IPS-NIHi7 (cell line): ENCODE measurements around the gene KDM1B.
"Not testable (repeated sequence)": the region's sequence is repeated elsewhere in the genome, so short reads cannot be mapped to it uniquely, and the experiment has no call there.

Source experiments
- DNase-seq: peaks from one replicate; pipeline ENCODE4 v3.0.0; 2012; ENCODE audit warnings: mixed read lengths; ENCODE audit errors: extremely low spot score

The KDM1B gene

DNA sequence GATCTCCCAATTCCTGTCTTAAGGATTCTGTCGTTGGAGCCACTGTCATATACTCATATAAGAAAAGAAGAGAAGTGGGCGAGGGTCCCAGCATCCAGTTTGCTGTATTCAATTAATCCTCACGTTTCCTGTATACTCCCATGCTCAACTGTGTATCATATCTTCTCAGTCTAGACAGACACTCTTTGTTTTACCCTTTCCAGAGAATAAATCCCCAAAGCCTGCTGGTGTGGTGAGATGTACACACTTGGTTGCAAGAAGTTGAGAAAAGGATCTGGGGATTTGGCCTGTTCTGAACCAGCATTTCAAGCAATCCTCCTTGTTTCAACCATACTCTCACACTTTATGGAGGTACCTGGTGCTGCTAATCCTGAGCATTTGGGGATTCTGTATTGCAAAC, 3.4 kb upstream of the KDM1B start:
- no peak for DNase-seq

DNA sequence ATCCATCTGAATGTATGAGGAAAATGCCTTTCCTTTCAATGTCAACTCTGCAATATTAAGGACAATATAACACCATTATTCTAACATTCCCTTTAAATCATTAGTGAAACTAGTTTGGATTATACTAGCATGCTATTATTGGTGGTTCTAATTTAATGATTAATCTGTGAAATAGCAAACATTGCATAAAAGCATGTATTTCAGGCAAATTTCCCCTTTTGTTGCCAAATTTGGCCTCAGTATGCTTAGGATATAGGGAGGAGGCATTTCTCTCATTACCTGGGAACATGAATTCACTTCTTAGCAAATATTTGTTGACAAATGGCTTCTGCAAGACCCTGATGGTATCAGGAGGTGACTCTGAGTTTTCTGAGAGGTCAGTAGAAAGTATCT, 1.9 kb upstream of the KDM1B start:
- DNase-seq: no peak

DNA sequence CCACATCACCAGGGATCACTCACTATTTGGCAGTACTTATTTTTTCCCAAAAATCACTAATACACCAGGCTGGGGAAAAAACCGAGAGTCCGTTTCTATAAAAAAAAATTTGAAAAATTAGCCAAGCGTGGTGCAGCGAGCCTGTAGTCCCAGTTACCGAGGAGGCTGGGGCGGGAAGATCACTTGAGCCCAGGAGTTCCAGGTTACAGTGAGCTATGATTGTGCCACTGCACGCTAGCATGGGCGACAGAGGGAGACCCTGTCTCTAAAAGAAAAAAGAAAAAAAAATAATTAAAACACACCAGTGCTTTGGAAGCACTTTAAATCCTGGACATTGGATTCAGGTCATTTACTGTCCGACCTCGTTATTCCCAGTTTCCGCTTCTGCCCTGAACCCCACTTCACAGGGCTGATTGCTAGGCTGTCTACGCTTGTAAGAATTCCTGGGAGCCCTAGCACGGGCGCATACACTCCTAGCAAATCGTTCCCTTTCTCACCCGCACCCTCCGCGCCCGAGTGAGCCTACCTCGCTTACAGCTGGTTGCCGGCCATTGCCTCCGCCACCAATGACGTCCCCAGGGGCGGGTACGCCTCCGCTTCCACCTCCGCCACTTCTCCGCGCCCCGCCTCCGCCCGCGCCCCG, 594 bp upstream of the KDM1B start, which contains the start of gene TPMT:
Gene TPMT (minus strand): TSS at position 571 of the 643 bp plus-strand sequence. CDS start 5,950 bp downstream, outside the sequence.
- no peak for DNase-seq

- peak; percentile 80 for DNase-seq
Observed at GRCh38 chr6:18155864-18156421, 721 bp downstream of the KDM1B start.

DNA sequence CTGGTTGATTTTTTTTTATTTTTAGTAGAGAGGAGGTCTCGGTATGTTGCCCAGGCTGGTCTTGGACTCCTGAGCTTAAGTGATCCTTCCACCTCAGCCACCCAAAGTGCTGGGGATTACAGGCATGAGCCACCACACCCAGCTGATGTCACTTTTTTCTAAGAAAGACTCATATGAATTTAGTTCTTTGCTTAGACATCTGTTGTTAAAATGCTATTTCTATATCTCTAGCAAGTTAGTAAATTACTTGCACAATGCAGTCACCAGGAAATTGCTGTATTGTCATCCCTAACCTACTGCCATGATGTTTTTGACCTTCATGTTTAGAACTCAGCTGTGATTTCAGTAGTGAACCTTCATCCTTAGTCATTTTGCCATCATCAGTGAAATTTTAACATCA, 5.7 kb downstream of the KDM1B start:
- no peak for DNase-seq

DNA sequence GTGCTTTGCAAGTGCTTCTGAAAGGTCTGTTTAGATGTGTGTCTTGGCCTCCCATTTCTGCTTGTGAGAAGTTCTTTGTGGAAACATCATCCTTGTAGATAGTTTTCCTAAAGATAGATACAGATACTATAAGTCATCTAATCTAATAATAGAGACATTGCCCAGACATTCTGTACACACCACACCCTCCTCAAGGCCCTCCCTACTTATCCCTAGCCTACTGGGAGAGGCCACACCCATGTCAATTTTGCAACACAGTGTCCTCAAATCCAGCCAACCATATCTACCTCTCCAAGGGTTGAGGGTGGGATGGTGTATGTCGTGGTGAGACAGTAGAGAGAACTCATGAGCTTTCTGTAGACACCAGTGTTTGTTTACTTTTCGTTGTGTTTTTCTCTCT, 6.2 kb downstream of the KDM1B start:
- no peak for DNase-seq

GRCh38 chr6:18162401-18162800, 7.2 kb downstream of the KDM1B start:
- DNase-seq: no peak

GRCh38 chr6:18165751-18166150, 10.5 kb downstream of the KDM1B start:
- DNase-seq: no peak

- DNase-seq: no peak
Observed at GRCh38 chr6:18166312-18167036, 11.3 kb downstream of the KDM1B start.

DNA sequence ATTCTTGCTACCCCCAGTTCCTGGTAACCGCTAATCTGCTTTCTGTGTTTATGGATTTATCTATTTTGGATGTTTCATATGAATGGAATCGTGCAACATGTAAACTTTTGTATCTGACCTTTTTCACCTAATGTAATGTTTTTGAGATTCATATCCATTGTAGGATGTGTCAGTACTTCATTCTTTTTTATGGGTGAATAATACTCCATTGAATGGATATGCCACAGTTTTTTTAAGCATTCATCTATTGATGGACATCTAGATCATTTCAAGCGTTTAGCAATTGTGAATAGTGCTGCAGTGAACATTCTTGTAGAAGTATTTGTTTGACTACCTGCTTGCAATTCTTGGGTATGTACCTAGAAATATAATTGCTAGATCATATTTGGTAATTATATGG, 13.0 kb downstream of the KDM1B start:
- DNase-seq: no peak

GRCh38 chr6:18171871-18172270, 16.6 kb downstream of the KDM1B start:
- DNase-seq: no peak

DNA sequence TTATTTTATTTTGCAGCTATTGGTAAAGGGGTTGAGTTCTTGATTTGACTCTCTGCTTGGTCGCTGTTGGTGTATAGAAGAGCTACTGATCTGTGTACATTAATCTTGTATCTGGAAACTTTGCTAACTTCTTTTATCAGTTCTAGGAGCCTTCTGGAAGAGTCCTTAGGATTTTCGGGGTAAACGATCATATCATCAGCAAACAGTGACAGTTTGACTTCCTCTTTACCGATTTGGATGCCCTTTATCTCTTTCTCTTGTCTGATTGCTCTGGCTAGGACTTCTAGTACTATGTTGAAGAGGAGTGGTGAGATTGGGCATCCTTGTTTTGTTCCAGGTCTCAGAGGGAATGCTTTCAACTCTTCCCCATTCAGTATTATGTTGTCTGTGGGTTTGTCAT, 21.0 kb downstream of the KDM1B start:
- not testable (repeated sequence) for DNase-seq

GRCh38 chr6:18177286-18177965, 22.2 kb downstream of the KDM1B start:
- DNase-seq: no peak

DNA sequence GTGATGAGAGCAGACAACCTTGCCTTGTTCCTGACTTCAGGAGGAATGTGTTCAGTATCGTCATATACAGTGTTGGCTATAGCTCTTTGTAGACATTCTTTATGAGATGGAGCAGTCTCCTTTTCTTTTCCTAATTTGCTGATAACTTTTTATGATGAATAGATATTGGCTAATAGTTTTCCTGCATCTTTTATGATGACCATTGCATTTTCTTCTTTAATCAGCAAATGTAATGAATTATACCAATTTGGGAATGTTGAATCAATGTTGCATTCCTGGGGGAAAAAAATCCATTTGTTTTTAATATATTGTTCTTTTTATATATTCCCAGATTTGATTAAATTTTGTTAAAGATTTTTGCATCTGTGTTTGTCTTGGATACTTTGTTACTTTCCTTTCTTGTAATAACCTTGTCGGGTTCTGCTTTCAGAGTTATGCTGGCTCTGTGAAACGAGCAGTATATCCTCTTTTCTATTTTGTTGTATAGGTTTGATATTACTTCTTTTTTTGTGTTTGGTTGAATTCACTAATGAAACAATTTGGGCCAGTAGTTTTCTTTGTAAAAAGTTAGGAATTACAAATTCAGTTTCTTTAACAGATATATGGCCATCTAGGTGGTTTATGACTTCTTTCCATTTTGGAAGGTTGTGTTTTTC, 23.9 kb downstream of the KDM1B start:
- DNase-seq: no peak

- no peak for DNase-seq
Observed at GRCh38 chr6:18179770-18180356, 24.6 kb downstream of the KDM1B start.

- DNase-seq: no peak
Observed at GRCh38 chr6:18182568-18182967, 27.3 kb downstream of the KDM1B start.

DNA sequence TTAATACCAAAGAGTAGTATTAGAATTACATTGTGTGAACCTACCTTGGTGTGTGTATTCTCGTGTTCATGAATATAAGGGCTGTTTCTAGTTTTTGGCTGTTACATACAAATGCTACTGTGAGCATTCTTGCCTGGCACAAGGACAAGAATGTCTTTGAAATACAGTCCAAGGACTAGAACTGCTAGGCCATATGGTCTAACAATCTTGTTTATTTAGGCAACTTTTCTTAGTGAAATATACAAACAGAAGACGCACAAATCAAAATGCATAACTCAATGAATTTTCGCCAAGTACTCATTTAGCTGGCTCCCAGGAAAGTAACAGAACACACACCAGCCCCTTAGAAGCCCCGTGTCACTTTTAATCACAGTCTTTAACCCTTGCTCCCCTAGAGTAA, 28.5 kb downstream of the KDM1B start:
- DNase-seq: no peak

DNA sequence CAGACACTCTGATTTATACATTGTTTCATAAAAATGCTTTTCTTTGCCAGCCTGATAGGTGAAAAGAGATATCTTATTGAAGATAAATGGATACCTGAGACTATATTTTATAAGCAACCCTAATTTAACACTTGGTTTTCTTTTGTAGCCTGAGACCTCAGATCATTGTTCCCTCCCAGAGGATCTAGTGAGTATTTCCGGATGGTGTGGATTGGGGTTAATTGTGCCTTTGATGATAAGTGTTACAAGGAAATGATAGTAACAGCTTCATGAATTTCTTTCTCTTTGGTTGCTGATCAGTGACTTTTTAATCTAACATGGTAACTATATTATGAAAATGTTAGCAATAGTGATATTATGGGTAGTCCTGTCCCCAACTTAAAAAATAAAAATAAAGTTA, 30.4 kb downstream of the KDM1B start:
- DNase-seq: no peak

GRCh38 chr6:18186033-18186432, 30.8 kb downstream of the KDM1B start:
- DNase-seq: peak; percentile 62

GRCh38 chr6:18186540-18187250, 31.5 kb downstream of the KDM1B start:
- no peak for DNase-seq

GRCh38 chr6:18187701-18188100, 32.5 kb downstream of the KDM1B start:
- no peak for DNase-seq
